Esophagus muscularis mucosa (tissue), 3 donors: ENCODE data around the gene SLC26A2.
"Not testable (repeated sequence)": the region's sequence is repeated elsewhere in the genome, so short reads cannot be mapped to it uniquely, and the experiment has no call there.

Experiments used
- CTCF ChIP-seq, 3 experiments: fragments of 200-600 bp in 2 of 3; fragments of 450-650 bp in 1 of 3; sonication (generic) in 2 of 3; IDR thresholded peaks; one replicate each; pipeline ENCODE4 v1.5.1; 2017 to 2019; ENCODE audit warnings: antibody characterized with exemption in 3 of 3, mild to moderate bottlenecking in 2 of 3, moderate library complexity in 1 of 3
- EP300 ChIP-seq: sonication (generic); formaldehyde crosslinking; IDR thresholded peaks from one replicate; pipeline ENCODE4 v1.6.1; 2017; ENCODE audit warnings: antibody characterized with exemption

- not testable (repeated sequence) for TF ChIP-seq CTCF (IDR thresholded peaks at IDR 0.05); EP300
Measured at GRCh38 chr5:149943177-149943949, 17.2 kb upstream of the SLC26A2 start.
